Stimulated activated CD4-positive, alpha-beta T cell treated with anti-CD3 and anti-CD28 coated beads, TNF-alpha, amount 100 ng/mL, for 48 hours (primary cell): Measurements from ENCODE around the gene ADTRP.

Source experiments
- DNase-seq, 3 donors: peaks; one replicate each; pipeline ENCODE4 v3.0.0-alpha.2; 2020; ENCODE audit warnings: low read depth in 3 of 3

Gene ADTRP

DNA sequence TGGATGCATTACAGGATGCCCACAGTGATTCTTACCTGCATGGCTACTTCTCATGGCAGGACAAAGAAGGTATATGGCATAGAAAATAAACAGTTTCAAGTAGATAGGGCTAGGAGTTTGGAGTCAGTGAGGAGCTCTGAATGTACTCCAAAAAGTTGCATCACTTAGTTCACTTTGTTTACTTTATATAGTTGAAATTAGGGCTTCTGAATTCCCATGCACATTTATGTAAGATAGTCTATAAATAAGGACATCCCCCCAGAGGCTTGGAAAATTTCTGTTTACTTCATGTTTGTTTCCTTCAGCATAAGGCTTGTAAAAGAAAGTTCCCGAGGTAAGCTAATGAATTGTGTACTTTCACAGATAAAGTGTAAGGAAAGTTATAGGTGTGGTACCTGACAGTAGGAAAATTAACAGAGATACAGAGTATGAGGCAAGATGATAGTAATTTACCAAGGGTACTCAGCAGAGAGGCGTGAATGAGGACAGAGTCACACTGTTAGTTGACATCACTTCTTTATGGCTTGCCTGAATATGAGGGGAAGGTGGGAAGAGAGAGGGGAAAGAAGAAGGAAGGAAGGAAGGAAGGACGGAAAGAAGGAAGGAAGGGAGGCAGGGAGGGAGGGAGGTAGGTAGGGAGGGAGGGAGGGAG is 51.1 kb downstream of the ADTRP start:
- no peak for DNase-seq

DNA sequence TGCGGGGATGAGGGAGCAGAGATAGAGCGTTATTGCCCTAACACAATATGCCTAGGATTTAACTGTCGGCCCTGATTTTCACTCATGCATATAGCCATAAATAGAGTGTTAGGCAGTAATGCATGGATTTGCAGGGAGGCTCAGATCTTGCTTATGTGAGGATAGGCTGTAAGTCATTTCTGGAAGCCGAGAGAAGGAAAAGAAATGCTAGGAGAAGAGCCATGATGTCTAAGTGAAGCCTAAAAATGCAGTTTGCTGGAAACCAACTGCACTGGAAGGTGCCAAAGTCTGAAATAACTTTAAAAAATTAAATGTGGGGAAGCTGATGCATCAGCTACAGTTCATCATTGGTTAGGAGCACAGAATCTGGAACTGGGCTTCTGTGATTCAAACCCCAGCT is 54.3 kb downstream of the ADTRP start:
- no peak for DNase-seq

DNA sequence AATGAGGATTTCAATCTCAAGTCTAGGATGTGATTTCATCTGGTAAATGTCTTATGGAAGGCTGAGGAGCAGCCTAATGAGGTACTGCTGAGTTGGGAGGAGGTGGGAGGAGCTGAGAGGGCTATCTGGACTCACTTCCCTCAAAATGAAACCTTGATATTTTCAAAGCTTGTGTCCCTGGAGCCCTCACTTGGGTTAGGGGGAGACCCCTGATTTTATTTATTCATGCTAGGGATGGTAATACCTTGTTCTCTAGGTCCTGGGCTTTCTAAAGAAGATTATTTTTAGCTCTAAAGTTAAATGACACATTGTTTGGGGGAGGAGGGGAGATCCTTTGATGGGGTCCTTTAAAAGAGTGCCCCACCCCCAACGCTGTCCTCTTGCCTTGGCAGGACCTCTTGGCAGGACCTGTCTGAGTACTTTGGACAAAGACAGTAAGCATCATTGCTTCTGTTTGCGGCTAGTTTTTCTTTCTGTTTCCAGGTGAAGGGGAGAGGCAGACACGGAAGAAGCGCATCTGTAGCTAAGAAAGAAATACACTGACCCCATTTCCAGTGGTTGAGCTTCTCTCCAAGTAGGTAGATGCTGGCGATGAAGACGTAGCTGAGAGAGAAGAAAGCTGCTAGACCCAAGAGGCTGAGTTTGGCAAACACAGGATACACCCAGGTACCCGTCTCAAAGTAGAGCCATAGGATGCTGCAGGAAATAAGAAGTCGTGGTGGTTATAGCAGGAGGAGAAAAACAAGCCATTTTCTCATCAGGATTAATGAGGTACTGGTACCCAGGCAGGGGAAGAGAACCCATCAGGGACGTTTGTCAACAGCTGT is 55.6 kb downstream of the ADTRP start:
- no peak for DNase-seq

DNA sequence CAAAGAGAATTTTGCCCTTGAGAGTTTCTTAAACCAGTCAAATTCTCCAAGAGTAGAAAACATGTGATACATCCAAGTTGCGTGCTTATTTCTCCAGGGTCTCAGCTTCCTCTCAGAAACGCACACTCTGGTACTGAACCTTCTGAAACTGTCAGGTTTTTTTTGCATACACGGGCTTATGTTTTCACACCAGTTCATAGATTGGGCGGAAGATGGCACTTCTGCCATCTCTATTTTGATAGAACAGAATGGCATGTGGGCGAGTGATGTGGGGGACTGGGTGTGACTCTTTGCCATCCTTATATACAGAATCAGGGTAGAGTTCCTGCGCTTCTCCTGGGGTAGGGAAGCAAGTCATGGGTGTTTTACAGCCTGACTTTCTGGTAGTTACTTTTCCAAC is 56.4 kb downstream of the ADTRP start:
- no peak for DNase-seq

DNA sequence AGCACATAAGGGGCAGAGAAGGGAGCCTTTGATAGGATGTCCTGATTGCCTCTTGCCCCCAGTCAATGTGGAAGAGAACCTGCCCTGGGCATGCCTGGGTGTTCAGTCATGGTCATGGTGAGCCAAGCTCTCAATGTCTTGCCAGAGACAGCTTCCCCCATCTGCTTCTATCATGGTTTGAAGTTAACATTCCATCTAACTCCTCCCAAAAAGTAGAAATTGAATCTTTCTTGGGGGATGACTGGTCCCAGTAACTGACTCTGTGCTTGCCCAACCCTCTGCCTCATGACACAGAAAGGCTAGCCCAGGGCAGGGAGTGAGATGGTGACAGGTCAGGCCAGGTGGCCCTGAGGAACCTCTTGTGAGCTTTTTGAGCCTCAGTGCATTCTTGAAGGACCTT is 60.1 kb downstream of the ADTRP start:
- DNase-seq = no peak

DNA sequence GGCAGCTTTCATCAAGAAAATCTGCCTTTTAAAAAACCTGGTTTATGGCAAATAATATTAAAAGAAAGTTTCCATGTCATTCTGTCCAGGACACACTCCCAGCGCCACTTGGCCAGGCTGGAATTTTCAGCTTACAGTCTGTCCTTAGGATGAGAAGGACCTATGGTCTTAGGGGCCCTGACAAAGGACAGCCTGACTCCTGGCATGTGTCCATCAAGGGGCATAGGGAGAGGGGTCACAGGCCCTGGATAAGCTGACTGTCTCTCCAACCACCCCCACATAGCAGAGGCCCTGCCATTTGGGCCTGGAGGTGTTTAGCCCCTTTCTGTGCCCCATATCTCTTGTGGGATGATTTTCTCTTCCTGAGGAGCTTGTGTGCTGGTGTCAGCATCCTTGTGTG is 60.6 kb downstream of the ADTRP start:
- DNase-seq = no peak

DNA sequence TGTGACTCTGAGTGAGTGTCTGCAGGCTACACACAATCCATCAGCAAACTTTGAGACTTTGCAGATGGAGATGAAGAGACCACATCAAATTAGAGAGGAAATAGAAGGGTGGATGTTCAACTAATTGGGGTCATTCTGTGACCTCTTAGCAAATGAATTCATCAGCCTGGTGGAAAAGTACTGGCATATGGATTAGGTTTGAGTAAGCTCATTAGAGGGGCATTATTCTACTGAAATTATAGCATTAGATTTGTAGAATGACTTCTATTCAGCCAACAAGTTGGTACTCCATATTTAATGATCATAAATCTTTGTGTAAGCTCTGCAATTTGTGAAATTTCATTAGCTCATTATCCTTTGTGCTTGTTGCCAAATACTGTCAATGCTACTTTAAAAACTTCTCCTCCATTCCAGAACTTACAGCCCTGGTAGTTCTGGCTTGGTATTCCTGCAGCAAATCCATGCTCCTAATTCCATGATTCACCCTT is 63.8 kb downstream of the ADTRP start:
- no peak for DNase-seq

DNA sequence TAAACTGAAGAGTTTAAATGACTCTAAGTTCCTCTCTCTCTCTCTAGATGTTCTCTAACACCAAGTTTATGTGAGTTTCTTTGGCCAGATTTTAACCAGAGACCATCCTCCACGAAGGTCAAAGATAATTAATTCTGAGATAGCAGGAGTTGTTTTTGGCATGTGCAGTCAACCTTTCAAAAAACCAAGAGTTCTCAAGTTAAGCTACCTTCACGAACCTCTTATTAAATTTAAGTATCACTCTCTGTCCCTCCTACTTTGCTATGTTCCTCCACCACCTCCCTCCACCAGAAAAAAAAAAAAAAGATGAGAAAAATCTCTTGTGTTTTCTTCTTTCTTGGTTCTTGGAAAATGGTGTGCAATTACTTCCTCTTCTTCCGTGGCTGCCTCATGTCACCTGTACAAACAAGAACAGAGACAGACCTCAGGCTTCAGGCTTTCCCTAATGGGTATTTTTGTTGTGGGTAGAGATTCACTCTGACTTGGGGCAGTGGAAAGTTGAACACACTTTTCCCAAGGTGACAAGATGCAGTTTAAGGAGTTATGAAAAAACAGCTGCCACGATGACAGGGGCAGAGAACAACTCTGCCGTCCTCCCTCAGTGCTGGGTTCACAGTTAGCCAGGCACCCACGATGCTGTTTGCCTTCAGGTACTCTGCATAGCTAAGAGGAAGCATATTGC is 64.3 kb downstream of the ADTRP start:
- DNase-seq = no peak

DNA sequence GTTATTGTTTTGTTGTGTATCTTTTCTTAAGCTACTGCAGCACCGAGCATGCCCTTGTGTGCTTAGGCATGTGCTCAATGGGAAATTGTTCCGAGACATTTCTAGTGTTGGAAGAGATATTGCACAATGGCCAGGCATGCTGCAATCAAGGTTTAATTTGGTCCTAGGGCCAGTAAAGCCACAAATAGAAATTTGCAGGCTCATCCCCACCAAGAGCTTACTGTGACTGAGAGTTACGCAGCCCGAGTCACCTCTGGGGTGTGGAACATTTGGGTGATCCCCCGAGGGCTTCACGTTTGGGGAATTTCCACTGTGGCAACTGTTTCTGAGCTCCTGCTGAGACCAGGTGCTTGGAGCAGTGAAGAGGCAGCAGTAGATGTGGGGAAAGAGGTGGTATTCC is 65.8 kb downstream of the ADTRP start:
- no peak for DNase-seq

DNA sequence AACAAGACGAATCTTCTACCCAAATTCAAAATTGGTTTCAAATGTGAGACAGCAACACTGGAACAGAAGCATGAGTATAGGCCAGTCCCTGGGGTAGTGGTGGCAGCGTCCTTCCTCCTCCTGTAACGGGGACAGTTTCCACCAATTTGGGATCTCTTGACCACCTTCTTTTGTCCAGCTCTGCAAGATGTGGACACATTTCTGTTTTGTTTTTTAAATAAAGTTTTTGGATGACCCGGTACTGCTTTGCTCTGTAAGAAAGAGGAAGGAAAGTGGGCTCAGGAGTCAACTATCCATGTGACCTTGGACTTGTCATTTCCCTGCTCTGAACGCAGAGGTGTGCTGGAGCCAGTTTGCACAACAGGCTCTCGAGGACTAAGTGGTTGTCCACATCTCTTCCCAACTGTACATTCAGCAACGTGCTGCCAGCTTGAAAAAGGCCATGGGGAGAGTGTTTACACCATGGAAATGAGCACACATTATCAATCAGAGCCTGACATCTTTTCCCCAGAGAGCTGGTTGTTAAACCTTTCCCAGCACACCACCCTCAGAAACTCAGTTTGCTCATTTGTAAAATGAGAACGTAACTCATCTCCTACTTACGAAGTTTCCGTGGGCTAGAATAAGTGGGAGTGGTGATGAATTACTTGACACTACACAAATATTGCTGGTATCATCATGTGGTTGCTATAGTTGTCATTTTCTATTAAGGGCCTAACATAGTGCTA is 66.5 kb downstream of the ADTRP start:
- DNase-seq = no peak

DNA sequence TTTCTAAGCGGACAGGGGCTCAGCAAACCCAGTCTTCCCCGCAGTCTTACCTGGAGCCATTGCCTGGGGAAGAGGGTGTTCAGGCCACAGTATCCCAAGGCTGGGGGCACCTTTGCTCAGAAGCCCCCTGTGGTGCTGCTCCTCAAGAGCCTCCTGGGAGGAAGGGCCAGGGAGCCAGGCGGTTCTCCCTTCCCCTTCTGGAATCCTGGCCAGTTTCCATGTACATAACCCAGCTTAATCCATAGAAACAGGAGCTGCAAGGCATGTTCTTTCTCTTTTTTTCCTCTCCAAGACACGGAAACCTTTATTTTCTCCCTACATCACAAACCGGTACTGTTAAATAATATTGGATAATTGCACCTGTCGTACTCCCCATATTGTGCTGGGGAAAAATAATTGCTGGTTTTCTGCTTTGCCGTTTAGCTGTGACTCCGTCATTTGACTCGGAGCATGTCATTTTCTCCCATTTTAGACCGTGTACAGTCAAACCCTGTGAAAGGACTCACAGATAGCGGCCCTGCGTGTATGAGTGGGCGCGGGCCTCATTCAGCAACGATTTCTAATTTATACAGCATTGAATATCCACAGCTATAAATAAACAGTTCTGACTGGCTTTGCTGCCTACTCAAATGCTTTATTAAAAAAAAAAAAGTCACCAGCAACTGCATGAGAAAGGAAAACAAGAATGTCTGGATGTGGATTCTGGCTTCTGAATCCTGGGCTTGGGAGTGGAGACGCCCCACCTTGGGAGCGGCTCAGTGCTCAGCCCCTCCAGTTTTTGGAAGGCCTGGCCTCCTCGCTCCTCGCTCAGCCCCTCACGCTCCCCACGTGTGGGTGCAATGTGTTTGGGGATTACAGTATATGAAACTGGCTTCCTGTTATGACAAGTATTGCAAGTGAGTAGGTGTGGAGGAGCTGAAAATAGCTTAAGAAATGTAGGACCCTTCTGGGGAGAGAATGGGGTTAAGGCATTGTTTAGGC is 67.3 kb downstream of the ADTRP start:
- DNase-seq = peak in 1 of 3 donors; percentile 76

DNA sequence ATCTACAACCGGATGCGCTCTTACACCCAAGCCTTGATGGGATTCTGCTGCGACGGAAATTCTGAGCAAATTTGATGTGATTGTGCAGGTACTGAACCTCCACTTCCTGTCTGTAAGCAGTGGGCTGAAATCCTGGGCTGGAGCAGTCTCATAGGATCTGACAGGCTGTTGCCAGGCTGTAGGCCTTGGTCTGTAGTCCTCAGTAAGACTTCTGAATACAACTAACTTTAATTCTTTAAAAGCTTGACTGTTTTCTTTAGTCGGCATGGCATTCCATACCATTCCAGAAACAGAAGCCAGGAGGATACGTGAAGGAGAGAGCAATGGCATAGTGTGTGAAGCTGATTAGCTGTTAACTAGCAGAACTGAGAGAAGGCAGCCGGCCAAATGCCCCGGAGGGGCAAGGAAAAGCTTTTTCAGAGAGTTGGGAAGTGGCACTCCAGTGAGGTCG is 68.3 kb downstream of the ADTRP start:
- peak in 1 of 3 donors; percentile 64 for DNase-seq

DNA sequence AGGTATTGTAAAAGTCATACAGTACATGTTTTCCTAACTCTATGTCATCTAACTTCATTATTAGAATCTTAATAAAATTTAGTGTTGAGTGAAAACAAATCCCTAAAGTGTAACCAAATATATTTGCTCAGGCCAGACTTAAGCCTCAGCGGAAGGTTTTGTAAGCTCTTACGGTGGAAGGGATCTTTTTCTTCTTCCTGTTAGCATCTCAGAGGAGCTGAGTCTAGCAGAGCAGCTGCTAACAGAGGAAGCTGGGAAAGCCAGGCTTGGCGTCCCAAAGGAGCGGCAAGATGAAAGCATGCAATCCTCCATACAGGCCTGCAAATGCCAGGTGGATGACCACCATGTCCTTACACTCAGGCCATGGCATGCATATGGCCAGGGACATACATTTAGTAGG is 72.4 kb downstream of the ADTRP start:
- DNase-seq = no peak

DNA sequence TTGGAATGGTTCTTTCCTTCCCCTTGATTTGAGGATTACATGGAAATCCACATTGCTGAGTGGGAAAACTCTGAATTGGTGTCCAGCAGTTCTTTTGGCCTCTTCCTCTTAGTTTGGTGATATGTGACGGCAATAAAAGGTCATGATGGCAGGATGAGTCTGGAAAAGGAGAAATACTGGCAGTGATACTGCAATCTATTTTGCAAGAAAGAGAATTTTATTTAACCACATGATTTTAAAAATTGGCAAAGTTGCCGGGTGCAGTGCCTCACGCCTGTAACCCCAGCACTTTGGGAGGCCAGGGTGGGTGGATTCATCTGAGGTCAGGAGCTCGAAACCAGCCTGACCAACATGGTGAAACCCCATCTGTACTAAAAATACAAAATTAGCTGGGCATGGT is 73.1 kb downstream of the ADTRP start:
- DNase-seq = no peak

DNA sequence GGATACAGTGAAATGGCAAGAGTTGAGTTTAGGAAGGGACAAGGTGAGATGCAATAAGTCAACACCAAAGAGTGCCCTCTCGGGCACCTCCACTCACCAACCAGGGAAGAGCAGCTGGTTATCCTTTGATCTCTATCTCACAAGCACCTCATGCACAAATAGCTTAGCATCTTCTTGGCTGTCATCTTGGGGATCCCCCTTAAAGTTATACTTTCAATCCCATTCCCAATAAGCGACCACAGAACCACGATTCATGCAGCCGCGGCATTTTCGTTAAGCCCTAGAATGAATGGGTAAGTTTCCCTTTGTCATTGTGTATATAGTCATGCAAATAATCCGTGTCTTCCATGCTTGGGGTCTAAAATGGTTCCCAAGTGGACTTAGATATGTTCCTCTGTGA is 73.5 kb downstream of the ADTRP start:
- DNase-seq = no peak

DNA sequence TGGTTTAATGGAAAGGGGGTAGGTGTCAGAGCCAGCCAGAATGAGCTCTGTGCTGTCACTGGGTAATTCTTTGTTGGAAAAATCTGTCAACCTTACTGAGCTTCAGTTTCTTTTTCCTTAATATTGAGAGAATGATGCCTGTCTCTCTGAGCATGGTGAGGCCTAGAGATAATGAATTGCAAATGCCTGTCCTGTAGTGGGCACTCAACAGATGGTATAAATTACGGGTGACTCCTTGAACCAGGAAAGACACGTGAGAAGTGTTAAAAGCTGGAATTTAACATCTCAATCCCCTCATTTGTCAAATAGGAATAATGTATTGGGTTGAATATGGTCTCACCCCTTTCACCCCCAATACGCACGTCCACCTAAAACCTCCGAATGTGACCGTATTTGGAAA is 74.9 kb downstream of the ADTRP start:
- no peak for DNase-seq

DNA sequence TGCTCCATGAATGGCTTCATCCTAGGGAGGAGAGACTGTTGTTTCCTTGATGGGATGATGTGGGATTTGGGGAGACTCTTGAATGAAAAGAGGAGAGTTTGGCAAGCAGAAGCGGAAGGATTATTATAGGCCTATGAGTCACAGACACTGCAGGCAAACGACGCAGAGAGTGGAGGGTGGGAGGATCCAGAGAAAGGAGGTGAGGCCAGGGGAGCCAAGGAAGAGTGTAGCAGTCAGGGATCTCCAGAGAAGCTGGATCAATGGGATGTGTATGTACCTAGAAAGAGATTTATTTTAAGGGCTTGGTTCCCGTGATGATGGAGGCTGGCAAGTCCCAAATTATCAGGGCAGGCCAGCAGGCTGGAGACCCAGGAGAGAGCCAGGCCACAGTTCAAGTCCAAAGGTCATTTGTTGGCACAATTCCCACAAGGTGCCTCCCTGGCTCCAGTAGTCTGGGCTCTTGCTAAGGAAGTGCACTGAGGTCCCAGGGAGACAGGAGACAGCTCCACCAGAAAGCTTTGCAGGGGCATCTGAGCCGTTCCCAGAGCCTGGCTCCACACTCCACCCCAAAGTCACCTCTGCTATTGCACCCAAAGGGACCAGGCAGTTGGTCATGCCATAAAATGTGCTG is 76.0 kb downstream of the ADTRP start:
- DNase-seq = no peak

DNA sequence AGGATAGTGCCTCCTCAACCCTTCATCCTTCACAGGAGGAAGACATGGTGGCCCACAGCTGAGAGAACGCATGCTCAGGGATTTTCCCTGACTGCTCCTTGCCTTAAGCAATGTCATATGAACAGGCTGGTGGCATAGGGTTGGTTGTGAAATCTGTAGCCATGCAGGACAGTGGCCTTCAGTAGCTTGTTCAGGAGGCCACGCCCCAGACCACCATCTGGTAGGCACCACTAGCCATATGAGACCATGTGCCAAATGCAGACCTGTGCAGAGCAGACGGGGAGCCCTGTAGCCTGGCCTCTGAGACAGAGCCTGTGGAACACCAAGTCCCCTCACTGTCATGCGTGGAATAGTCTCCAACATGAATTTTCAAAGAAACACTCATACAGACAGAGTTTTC is 76.5 kb downstream of the ADTRP start:
- DNase-seq = no peak

DNA sequence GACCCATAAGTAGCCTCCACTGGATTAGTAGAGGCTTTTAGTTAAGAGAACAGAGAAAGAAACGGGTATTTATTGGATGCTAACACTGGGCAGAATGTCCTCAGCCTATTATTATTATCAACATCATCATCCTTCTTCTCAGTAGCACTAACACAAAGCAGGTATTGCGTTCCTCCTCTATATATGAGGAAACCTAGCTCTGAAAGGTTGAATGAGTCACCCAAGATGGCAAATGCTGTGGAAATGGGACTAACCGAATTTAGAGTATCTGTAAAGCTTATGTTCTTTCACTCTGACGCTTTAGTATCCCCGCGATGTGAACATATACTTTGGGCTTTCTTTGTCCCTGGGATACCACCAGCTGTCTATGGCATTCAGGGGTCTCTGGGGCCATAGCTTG is 77.0 kb downstream of the ADTRP start:
- DNase-seq = no peak

DNA sequence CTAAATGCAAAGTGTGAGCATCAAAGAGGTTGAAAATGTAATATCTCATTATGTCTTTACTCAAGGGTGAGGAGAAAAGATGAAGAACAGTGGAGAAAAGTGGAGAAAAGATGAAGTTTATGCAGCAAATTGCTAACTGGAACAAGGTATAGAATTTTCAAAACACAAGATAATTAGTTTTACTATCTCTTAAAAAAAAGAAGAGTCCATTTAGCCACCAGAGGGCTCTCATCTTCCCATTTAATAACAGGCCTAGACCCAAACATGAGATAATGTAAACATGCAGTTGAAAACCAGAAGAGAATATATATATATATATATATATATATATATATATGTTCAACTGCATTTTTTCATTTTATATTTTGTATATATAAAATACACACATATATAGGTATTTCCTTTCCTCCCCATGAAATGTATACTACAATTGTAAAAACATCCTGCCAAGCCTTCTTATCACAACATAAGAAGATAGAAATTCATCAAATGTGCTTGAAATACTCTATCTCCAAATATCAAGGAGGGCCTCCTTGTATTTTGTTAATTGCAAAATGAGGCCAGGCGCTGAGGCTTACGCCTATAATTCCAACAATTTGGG is 78.4 kb downstream of the ADTRP start:
- no peak for DNase-seq
